K562 (cell line): ENCODE data around the gene FOXD3. TPM values are rescaled to one million over a fixed set of nuclear protein-coding genes. Genes with fewer than 3 reads are reported as not detected.

Experiments used
- BRD9 ChIP-seq: fragments of 450-650 bp; IDR thresholded peaks from 2 replicates; pipeline ENCODE4 v1.6.1; 2018; ENCODE audit warnings: low read depth; ENCODE audit not compliant: partially characterized antibody
- CEBPG ChIP-seq, 3 experiments: fragments of 200-800 bp in 1 of 3; sonication (Bioruptor generic) in 1 of 3; sonication (generic) in 1 of 3; formaldehyde crosslinking in 1 of 3; IDR thresholded peaks in 2 of 3; conservative IDR thresholded peaks in 1 of 3; 2 replicates each; pipeline versions ENCODE4 v1.6.1 to v1.8.0; 2016 to 2022; ENCODE audit warnings: missing compliant biosample characterization in 2 of 3, missing genetic modification characterization in 2 of 3, mild to moderate bottlenecking in 1 of 3, missing genetic modification reagents in 1 of 3
- CUX1 ChIP-seq: fragments of 200-800 bp; sonication (Bioruptor generic); IDR thresholded peaks from 2 replicates; pipeline ENCODE4 v1.6.1; 2016; ENCODE audit warnings: missing genetic modification characterization, missing compliant biosample characterization
- EP400 ChIP-seq: fragments of 450-650 bp; IDR thresholded peaks from 2 replicates; pipeline ENCODE4 v1.6.1; 2017; ENCODE audit warnings: antibody characterized with exemption, mild to moderate bottlenecking, moderate library complexity
- FUS ChIP-seq: fragments of 200-400 bp; formaldehyde crosslinking; optimal IDR thresholded peaks from 2 replicates; pipeline ENCODE3; 2017; ENCODE audit warnings: low read depth, low read length
- GTF2F1 ChIP-seq: IDR thresholded peaks from 2 replicates; pipeline ENCODE4 v1.6.1; 2011; ENCODE audit warnings: low read depth, low read length, improper control_type of control experiment
- MTF1 ChIP-seq: fragments of 250-450 bp; sonication (Bioruptor Pico); IDR thresholded peaks from 2 replicates; pipeline ENCODE4 v1.9.0; 2021; ENCODE audit warnings: moderate library complexity, mild to moderate bottlenecking, inconsistent platforms, borderline replicate concordance
- PTTG1 ChIP-seq: fragments of 450-650 bp; IDR thresholded peaks from 2 replicates; pipeline ENCODE4 v1.6.1; 2016; ENCODE audit warnings: low read depth, mild to moderate bottlenecking, missing genetic modification characterization, missing compliant biosample characterization
- THRAP3 ChIP-seq: fragments of 450-650 bp; IDR thresholded peaks from 2 replicates; pipeline ENCODE4 v1.6.1; 2016; ENCODE audit warnings: mild to moderate bottlenecking, inconsistent platforms, borderline replicate concordance
- ZNF347 ChIP-seq: fragments of 450-650 bp; formaldehyde crosslinking; IDR thresholded peaks from 2 replicates; pipeline ENCODE4 v1.4.0; 2020; ENCODE audit warnings: low read depth, mild to moderate bottlenecking, moderate library complexity
- ZNF830 ChIP-seq: fragments of 250-450 bp; sonication (Bioruptor Pico); IDR thresholded peaks from 2 replicates; pipeline ENCODE4 v1.5.0; 2021; ENCODE audit warnings: mild to moderate bottlenecking
- polyA plus RNA-seq, 8 experiments: library from polyadenylated mRNA; depleted of rRNA in 4 of 8; stranded (reverse) in 5 of 8; unstranded in 3 of 8; fragments of >200 nt; fragmentation: Nextera tagmentation in 2 of 8; fragmentation: Illumina TruSeq in 1 of 8; extraction: Ambion mirVana in 2 of 8; extraction: Trizol in 1 of 8; gene quantifications; 2 replicates each; pipeline versions ENCODE4 v1.2.1 to v1.2.3, GENCODE V29; 2011 to 2014; ENCODE audit warnings: inconsistent platforms in 1 of 8, missing spikeins in 1 of 8
- total RNA-seq, 7 experiments: library from RNA; depleted of rRNA in 6 of 7; stranded (reverse); fragments of >200 nt in 6 of 7; fragmentation: Illumina TruSeq in 2 of 7; extraction: Trizol in 2 of 7; gene quantifications; 2 replicates each; pipeline versions ENCODE4 v1.2.1 to v1.2.3, GENCODE V29; 2011 to 2021; ENCODE audit warnings: low replicate concordance in 1 of 7
- TF ChIP-seq, protein P1 (sequence below): sonication (generic); formaldehyde crosslinking; IDR thresholded peaks from 2 replicates; pipeline ENCODE4 v1.8.0; 2022; ENCODE audit warnings: mild to moderate bottlenecking, missing genetic modification reagents
- TF ChIP-seq, protein P2 (sequence below): fragments of 450-650 bp; conservative IDR thresholded peaks from 2 replicates; pipeline ENCODE4 v1.6.1; 2016; ENCODE audit warnings: missing genetic modification characterization, low read depth, mild to moderate bottlenecking, control low read depth, missing compliant biosample characterization

The FOXD3 gene
- total and polyA plus RNA-seq, 9 of the 15 experiments (the other 6 are each of a cell fraction or from before 2014, with no cell fraction given), result 0.06 to 0.45 (median 0.10) TPM; not detected in 2

DNA sequence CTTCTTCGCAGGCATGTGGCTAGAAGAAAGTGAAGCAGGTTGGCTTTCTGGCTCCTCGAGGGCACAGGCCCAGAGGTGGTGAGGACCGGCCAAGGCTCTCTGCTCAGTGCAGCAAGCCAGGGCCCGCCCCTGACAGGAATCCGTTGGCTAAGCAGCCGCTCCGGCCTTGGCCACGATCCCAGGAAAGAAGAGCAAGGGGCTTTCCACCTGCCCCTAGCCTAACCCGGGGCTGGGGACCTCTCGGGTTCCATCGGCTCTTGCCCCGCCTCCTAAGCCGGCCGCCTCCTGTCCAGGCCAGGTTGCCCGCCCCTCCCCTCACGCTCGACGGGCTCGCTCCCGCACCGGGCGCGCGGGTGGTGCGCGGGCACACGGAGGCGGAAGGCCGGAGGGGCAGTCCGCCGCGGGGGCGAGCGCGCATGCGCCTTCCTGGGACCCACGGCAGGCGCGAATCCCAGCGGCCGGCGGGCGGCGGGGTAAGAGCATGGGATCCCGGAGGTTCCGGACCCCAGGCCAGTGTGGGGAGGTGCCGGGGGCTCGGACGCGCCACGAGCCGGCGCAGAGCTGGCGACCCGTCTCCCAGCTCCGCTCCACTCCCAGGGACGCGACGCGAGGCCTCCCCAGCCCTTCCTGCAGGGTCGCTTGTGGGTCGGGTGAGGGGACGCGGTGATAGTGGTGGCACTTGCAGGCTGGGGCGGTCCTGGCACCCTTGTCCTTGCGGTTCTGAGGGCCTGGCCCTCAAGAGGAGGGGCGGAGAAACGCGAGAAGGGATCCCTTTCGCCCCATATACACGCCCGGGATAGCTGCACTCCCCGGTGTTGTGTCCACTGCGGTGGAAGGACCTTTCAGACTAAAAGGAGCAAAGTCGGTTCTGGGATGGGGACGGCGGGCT, 45.1 kb downstream of the FOXD3 start, which contains the start of gene ALG6 (continued):
- TF ChIP-seq, protein P1, sequence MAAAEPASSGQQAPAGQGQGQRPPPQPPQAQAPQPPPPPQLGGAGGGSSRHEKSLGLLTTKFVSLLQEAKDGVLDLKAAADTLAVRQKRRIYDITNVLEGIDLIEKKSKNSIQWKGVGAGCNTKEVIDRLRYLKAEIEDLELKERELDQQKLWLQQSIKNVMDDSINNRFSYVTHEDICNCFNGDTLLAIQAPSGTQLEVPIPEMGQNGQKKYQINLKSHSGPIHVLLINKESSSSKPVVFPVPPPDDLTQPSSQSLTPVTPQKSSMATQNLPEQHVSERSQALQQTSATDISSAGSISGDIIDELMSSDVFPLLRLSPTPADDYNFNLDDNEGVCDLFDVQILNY (CRISPR knock-in tag), result 0 out of 2 replicates have a peak, but pooled peaks have one; percentile 40
- TF ChIP-seq CUX1 (peak; percentile 67; the same call in 1 of the 2 replicates), GTF2F1 (no peak), PTTG1 (tag) (no peak), CEBPG (CRISPR knock-in tag; IDR thresholded peaks at IDR 0.05) (no peak), CEBPG (tag; conservative IDR thresholded peaks at IDR 0.05 in 1 of 2, IDR thresholded peaks at IDR 0.05 in 1 of 2) (no peak), MTF1 (CRISPR knock-in tag) (no peak), ZNF347 (no peak), EP400 (peak; percentile 57; the same call in 1 of the 2 replicates), FUS (no peak), ZNF830 (CRISPR knock-in tag) (no peak), THRAP3 (no peak), BRD9 (no peak)
- TF ChIP-seq, protein P2, sequence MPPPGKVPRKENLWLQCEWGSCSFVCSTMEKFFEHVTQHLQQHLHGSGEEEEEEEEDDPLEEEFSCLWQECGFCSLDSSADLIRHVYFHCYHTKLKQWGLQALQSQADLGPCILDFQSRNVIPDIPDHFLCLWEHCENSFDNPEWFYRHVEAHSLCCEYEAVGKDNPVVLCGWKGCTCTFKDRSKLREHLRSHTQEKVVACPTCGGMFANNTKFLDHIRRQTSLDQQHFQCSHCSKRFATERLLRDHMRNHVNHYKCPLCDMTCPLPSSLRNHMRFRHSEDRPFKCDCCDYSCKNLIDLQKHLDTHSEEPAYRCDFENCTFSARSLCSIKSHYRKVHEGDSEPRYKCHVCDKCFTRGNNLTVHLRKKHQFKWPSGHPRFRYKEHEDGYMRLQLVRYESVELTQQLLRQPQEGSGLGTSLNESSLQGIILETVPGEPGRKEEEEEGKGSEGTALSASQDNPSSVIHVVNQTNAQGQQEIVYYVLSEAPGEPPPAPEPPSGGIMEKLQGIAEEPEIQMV (tag), result no peak
